ENCODE measurements around the gene HEXB. TPM values are rescaled to one million over a fixed set of nuclear protein-coding genes. Genes with fewer than 3 reads are reported as not detected.

HEXB gene
- 29.6 TPM for polyA plus RNA-seq (2013, experiment 1 of 2)
- polyA plus RNA-seq (2013, experiment 2 of 2): 30.8 TPM

GRCh38 chr5:74684900-74685851 lies at the start of gene HEXB:
TSS of gene HEXB (plus strand) at chr5:74685233. CDS start at chr5:74685261, 28 bp downstream.
- Histone ChIP-seq H3K9ac (ENCODE audit: low read length) (peak within 1 kb of the TSS; percentile 80), H2BK5ac (ENCODE audit: low read length) (no peak within 1 kb of the TSS), H3K79me2 (ENCODE audit: control insufficient read depth, insufficient read depth, low read length) (no peaks in the 10 kb centered on the region), H3K23ac (ENCODE audit: low read length) (no peak within 1 kb of the TSS), H3K79me1 (ENCODE audit: low read length) (no peaks in the 10 kb centered on the region), H3K56ac (ENCODE audit: low read length) (peak within 1 kb of the TSS; percentile 98), H4K8ac (ENCODE audit: low read depth, low read length) (no peak within 1 kb of the TSS), H3K18ac (ENCODE audit: low read length) (peak within 1 kb of the TSS; percentile 47), H2AK5ac (ENCODE audit: low read length) (no peak within 1 kb of the TSS), H3K36me3 (ENCODE audit: control insufficient read depth, insufficient read depth, low read length) (no peaks in the 10 kb centered on the region), H3K4me3 (ENCODE audit: low read length) (peak within 1 kb of the TSS; percentile 76), H3K27ac (ENCODE audit: low read depth, low read length) (no peak within 1 kb of the TSS), H2BK120ac (ENCODE audit: low read depth, low read length) (no peak within 1 kb of the TSS), H3K4me1 (ENCODE audit: control insufficient read depth, low read depth, low read length) (peaks cover 2% of the 10 kb centered on the region), H4K5ac (ENCODE audit: low read length) (no peak within 1 kb of the TSS), H3K4me2 (ENCODE audit: low read length) (peak within 1 kb of the TSS; percentile 19), H3K4ac (ENCODE audit: low read depth, low read length) (no peak within 1 kb of the TSS), H2BK15ac (replicated peaks; ENCODE audit: low read depth) (no peak within 1 kb of the TSS), H3K27me3 (ENCODE audit: insufficient read depth, low read length, poor library complexity) (no peaks in the 10 kb centered on the region)
- DNase-seq: peak; percentile 95
- WGBS (ENCODE audit: extremely low coverage, insufficient coverage, low lambda C conversion rate): no CpG with 5 or more reads among the region's 78 CpGs

DNA sequence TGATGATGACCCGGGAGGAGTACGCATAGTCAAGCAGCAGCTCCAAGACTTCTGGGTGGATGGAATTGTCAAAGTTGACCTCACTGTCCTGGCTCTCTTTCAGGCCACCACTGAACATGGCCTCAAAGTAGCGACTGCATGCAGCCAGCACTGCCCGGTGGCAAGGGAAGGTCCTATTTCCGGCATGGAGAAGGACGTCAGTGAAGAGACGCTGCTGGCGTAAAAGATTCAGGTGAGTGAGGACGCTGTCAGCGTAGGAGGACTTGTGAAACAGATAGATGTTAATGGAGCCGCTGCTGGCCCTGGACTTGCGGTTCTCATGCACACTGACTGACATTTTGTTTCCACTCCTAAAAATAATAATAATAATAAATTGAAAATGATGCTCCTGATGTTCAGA lies 48.9 kb upstream of the HEXB start:
- Histone ChIP-seq H3K4me3 (ENCODE audit: low read length) (no peak overlapping the region), H3K4ac (ENCODE audit: low read depth, low read length) (no peak overlapping the region), H3K36me3 (ENCODE audit: control insufficient read depth, insufficient read depth, low read length) (peaks cover 15% of the 10 kb centered on the region), H2BK120ac (ENCODE audit: low read depth, low read length) (no peak overlapping the region), H3K79me2 (ENCODE audit: control insufficient read depth, insufficient read depth, low read length) (peaks cover 61% of the 10 kb centered on the region), H3K79me1 (ENCODE audit: low read length) (peaks cover 28% of the 10 kb centered on the region), H3K56ac (ENCODE audit: low read length) (no peak overlapping the region), H4K8ac (ENCODE audit: low read depth, low read length) (no peak overlapping the region), H3K4me1 (ENCODE audit: control insufficient read depth, low read depth, low read length) (peaks cover 19% of the 10 kb centered on the region), H3K27me3 (ENCODE audit: insufficient read depth, low read length, poor library complexity) (no peaks in the 10 kb centered on the region), H3K4me2 (ENCODE audit: low read length) (no peak overlapping the region), H2BK5ac (ENCODE audit: low read length) (no peak overlapping the region), H2AK5ac (ENCODE audit: low read length) (no peak overlapping the region), H2BK15ac (replicated peaks; ENCODE audit: low read depth) (no peak overlapping the region), H3K23ac (ENCODE audit: low read length) (no peak overlapping the region), H3K27ac (ENCODE audit: low read depth, low read length) (no peak overlapping the region), H3K9ac (ENCODE audit: low read length) (no peak overlapping the region), H3K18ac (ENCODE audit: low read length) (no peak overlapping the region), H4K5ac (ENCODE audit: low read length) (no peak overlapping the region)
- WGBS (ENCODE audit: extremely low coverage, insufficient coverage, low lambda C conversion rate): no CpG with 5 or more reads among the region's 12 CpGs
- DNase-seq: no peak

- DNase-seq: no peak
- H2BK15ac ChIP-seq (replicated peaks; ENCODE audit: low read depth): no peak overlapping the region
- no peak overlapping the region for H3K18ac ChIP-seq (ENCODE audit: low read length)
- H2BK120ac ChIP-seq (ENCODE audit: low read depth, low read length): no peak overlapping the region
- no peak overlapping the region for H3K4me2 ChIP-seq (ENCODE audit: low read length)
- H4K5ac ChIP-seq (ENCODE audit: low read length): no peak overlapping the region
- H3K79me2 ChIP-seq (ENCODE audit: control insufficient read depth, insufficient read depth, low read length): peaks cover 61% of the 10 kb centered on the region
- peaks cover 28% of the 10 kb centered on the region for H3K79me1 ChIP-seq (ENCODE audit: low read length)
- H3K4ac ChIP-seq (ENCODE audit: low read depth, low read length): no peak overlapping the region
- H3K4me1 ChIP-seq (ENCODE audit: control insufficient read depth, low read depth, low read length): peaks cover 18% of the 10 kb centered on the region
- H4K8ac ChIP-seq (ENCODE audit: low read depth, low read length): no peak overlapping the region
- H2AK5ac ChIP-seq (ENCODE audit: low read length): no peak overlapping the region
- no peak overlapping the region for H3K56ac ChIP-seq (ENCODE audit: low read length)
- no peak overlapping the region for H3K27ac ChIP-seq (ENCODE audit: low read depth, low read length)
- H3K27me3 ChIP-seq (ENCODE audit: insufficient read depth, low read length, poor library complexity): no peaks in the 10 kb centered on the region
- H3K36me3 ChIP-seq (ENCODE audit: control insufficient read depth, insufficient read depth, low read length): peaks cover 15% of the 10 kb centered on the region
- H3K9ac ChIP-seq (ENCODE audit: low read length): peak overlapping the region; percentile 7
- no peak overlapping the region for H3K23ac ChIP-seq (ENCODE audit: low read length)
- no CpG with 5 or more reads among the region's 4 CpGs for WGBS (ENCODE audit: extremely low coverage, insufficient coverage, low lambda C conversion rate)
- no peak overlapping the region for H2BK5ac ChIP-seq (ENCODE audit: low read length)
- H3K4me3 ChIP-seq (ENCODE audit: low read length): no peak overlapping the region
These were observed 48.5 kb upstream of the HEXB start for GRCh38 chr5:74636552-74636951.

DNA sequence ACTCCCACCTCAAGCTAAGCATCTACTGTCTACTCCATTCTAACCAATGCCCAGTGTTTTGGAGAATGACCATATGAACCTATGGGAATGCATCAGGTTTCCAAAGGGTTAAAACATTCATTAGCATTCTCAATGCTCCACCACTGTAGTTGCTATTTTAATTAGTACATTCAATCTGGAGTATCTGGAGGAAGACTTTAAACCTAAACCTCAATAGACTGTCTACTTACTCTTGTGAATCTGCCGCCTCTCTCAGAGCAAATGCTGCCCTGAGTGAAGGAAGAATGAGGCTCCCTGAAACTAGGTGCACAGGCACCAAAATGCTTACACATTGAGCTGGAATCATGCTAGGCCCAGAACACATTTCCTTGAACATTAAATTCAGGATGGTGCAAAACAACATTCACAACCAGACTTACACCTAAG lies 46.5 kb upstream of the HEXB start:
- no CpG with 5 or more reads among the region's 1 CpG for WGBS (ENCODE audit: extremely low coverage, insufficient coverage, low lambda C conversion rate)
- Histone ChIP-seq H3K79me2 (ENCODE audit: control insufficient read depth, insufficient read depth, low read length) (peaks cover 61% of the 10 kb centered on the region), H2BK15ac (replicated peaks; ENCODE audit: low read depth) (no peak overlapping the region), H2AK5ac (ENCODE audit: low read length) (no peak overlapping the region), H3K79me1 (ENCODE audit: low read length) (peaks cover 28% of the 10 kb centered on the region), H3K27me3 (ENCODE audit: insufficient read depth, low read length, poor library complexity) (no peaks in the 10 kb centered on the region), H3K18ac (ENCODE audit: low read length) (no peak overlapping the region), H3K27ac (ENCODE audit: low read depth, low read length) (no peak overlapping the region), H3K4me2 (ENCODE audit: low read length) (peak overlapping the region; percentile 91), H3K4me1 (ENCODE audit: control insufficient read depth, low read depth, low read length) (peaks cover 8% of the 10 kb centered on the region), H3K9ac (ENCODE audit: low read length) (peak overlapping the region; percentile 99), H3K4me3 (ENCODE audit: low read length) (peak overlapping the region; percentile 96), H3K56ac (ENCODE audit: low read length) (peak overlapping the region; percentile 99), H2BK120ac (ENCODE audit: low read depth, low read length) (no peak overlapping the region), H4K5ac (ENCODE audit: low read length) (no peak overlapping the region), H3K4ac (ENCODE audit: low read depth, low read length) (no peak overlapping the region), H3K36me3 (ENCODE audit: control insufficient read depth, insufficient read depth, low read length) (peaks cover 15% of the 10 kb centered on the region), H2BK5ac (ENCODE audit: low read length) (no peak overlapping the region), H3K23ac (ENCODE audit: low read length) (no peak overlapping the region), H4K8ac (ENCODE audit: low read depth, low read length) (no peak overlapping the region)
- no peak for DNase-seq

DNA sequence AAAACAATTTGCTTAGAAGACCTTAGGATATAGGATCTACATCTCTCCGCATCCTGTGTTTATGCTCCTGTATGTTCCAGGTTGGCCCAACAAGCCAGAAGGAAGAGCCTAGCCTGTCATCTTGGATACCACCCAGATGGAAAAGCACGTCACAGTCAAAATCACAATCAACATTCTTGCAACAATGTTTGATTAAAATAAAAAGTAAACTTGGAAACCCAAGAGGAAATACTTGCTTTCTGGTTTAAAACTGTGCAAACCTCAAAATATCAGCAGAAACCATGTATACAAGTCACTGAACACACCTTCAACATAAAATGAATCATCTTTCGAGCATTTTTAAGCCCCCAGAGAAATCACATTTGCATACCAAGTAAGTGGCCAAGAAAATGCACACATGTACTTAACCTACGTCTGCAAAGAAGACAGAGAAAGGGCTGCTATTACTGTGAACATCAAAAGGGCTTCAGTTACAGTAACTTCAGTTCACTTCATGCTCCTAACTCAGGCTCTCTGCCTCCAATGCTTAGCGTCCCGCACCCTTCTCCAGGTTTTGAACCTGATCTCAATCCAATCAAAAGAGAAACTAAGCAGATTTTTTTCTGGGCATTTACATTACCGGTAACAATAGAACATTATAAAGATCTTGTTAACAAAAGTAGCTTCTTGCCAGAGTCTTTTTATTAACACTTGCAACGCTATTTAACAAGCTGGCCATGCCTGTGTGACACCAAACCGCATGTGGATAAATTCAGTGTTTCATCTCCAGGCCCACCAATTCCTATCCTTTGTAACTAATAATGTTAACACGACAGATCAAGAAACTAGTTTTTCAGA lies 45.8 kb upstream of the HEXB start:
- H2BK15ac ChIP-seq (replicated peaks; ENCODE audit: low read depth): no peak overlapping the region
- peaks cover 58% of the 10 kb centered on the region for H3K79me2 ChIP-seq (ENCODE audit: control insufficient read depth, insufficient read depth, low read length)
- no CpG with 5 or more reads among the region's 10 CpGs for WGBS (ENCODE audit: extremely low coverage, insufficient coverage, low lambda C conversion rate)
- peaks cover 28% of the 10 kb centered on the region for H3K79me1 ChIP-seq (ENCODE audit: low read length)
- H2BK120ac ChIP-seq (ENCODE audit: low read depth, low read length): no peak overlapping the region
- H3K18ac ChIP-seq (ENCODE audit: low read length): peak overlapping the region; percentile 53
- no peak overlapping the region for H3K4ac ChIP-seq (ENCODE audit: low read depth, low read length)
- peaks cover 7% of the 10 kb centered on the region for H3K4me1 ChIP-seq (ENCODE audit: control insufficient read depth, low read depth, low read length)
- H3K27me3 ChIP-seq (ENCODE audit: insufficient read depth, low read length, poor library complexity): no peaks in the 10 kb centered on the region
- peak overlapping the region; percentile 99 for H3K9ac ChIP-seq (ENCODE audit: low read length)
- H2AK5ac ChIP-seq (ENCODE audit: low read length): no peak overlapping the region
- no peak overlapping the region for H3K23ac ChIP-seq (ENCODE audit: low read length)
- DNase-seq: no peak
- H4K5ac ChIP-seq (ENCODE audit: low read length): no peak overlapping the region
- H3K4me2 ChIP-seq (ENCODE audit: low read length): peak overlapping the region; percentile 91
- H3K4me3 ChIP-seq (ENCODE audit: low read length): peak overlapping the region; percentile 96
- H3K27ac ChIP-seq (ENCODE audit: low read depth, low read length): no peak overlapping the region
- peak overlapping the region; percentile 99 for H3K56ac ChIP-seq (ENCODE audit: low read length)
- no peak overlapping the region for H4K8ac ChIP-seq (ENCODE audit: low read depth, low read length)
- peaks cover 15% of the 10 kb centered on the region for H3K36me3 ChIP-seq (ENCODE audit: control insufficient read depth, insufficient read depth, low read length)
- H2BK5ac ChIP-seq (ENCODE audit: low read length): peak overlapping the region; percentile 55

Data from mesendoderm (in vitro differentiated cells).